Panc1 (cell line): Measurements from ENCODE around the gene FAF2. TPM values are rescaled to one million over a fixed set of nuclear protein-coding genes. Genes with fewer than 3 reads are reported as not detected.

Experiments used
- ATAC-seq: fragments of 200-7000 bp; cut with Tn5 transposase; 2 replicates; pipeline ENCODE4 v1.9.1; 2020; ENCODE audit warnings: mild to moderate bottlenecking, moderate library complexity
- BruUV-seq: library from RNA; stranded (reverse); fragments of 400-500 nt; replicated peaks from 2 replicates; lab custom pipeline; 2021; lab: Mats Ljungman, UMichigan
- CTCF ChIA-PET: fragments of 300-600 bp; sonication (Branson Sonifier 250); formaldehyde crosslinking; loops from one replicate; lab custom pipeline; 2022; ENCODE audit warnings: antibody characterized with exemption; lab: Charles Lee
- POLR2A ChIA-PET: fragments of 300-600 bp; sonication (Branson Sonifier 250); formaldehyde crosslinking; loops from one replicate; lab custom pipeline; 2022; ENCODE audit warnings: antibody characterized with exemption; lab: Charles Lee
- DNase-seq: peaks from one replicate; pipeline ENCODE4 v3.0.0-alpha.2; 2010; ENCODE audit warnings: low read depth, low spot score
- H3K27ac ChIP-seq: 2 replicates; pipeline ENCODE4 v1.5.1; 2011; ENCODE audit warnings: mild to moderate bottlenecking, low read length, inconsistent platforms
- H3K27me3 ChIP-seq: fragments of 200-500 bp; sonication (Bioruptor generic); 2 replicates; pipeline ENCODE4 v1.6.0; 2014; ENCODE audit warnings: low read length, inconsistent platforms; ENCODE audit not compliant: control insufficient read depth, insufficient read depth
- H3K36me3 ChIP-seq: fragments of 200-500 bp; sonication (Bioruptor generic); 2 replicates; pipeline ENCODE4 v1.5.1; 2014; ENCODE audit warnings: inconsistent platforms, mild to moderate bottlenecking, low read length, moderate library complexity; ENCODE audit not compliant: control insufficient read depth, insufficient read depth
- H3K4me1 ChIP-seq: 2 replicates; pipeline ENCODE4 v1.5.1; 2011; ENCODE audit warnings: inconsistent platforms, mild to moderate bottlenecking, low read length, moderate library complexity; ENCODE audit not compliant: control insufficient read depth, insufficient read depth
- H3K4me3 ChIP-seq, 2 experiments: 2 replicates each; pipeline ENCODE4 v1.5.1; 2011 to 2012; ENCODE audit warnings: low read depth in 2 of 2, low read length in 2 of 2, mild to moderate bottlenecking in 2 of 2, inconsistent platforms in 1 of 2, moderate library complexity in 1 of 2
- H3K9me3 ChIP-seq: fragments of 200-500 bp; sonication (Bioruptor generic); 2 replicates; pipeline ENCODE4 v1.5.1; 2014; ENCODE audit warnings: low read depth, mild to moderate bottlenecking, inconsistent platforms, low read length, moderate library complexity; ENCODE audit not compliant: control insufficient read depth, insufficient read depth
- CTCF ChIP-seq: fragments of 450-650 bp; IDR thresholded peaks from 2 replicates; pipeline ENCODE4 v1.5.1; 2017; ENCODE audit warnings: mild to moderate bottlenecking
- POLR2AphosphoS5 ChIP-seq: IDR thresholded peaks from 2 replicates; pipeline ENCODE4 v1.6.1; 2012; ENCODE audit warnings: mild to moderate bottlenecking, low read depth, low read length, moderate library complexity
- REST ChIP-seq, 2 experiments: IDR thresholded peaks; 2 replicates each; pipeline ENCODE4 v1.6.1; 2011 to 2012; ENCODE audit warnings: low read depth in 2 of 2, control low read depth in 1 of 2, low read length in 1 of 2, mild to moderate bottlenecking in 1 of 2, moderate library complexity in 1 of 2; ENCODE audit not compliant: insufficient read depth in 1 of 2
- SIN3A ChIP-seq: IDR thresholded peaks from 2 replicates; pipeline ENCODE4 v1.6.1; 2012; ENCODE audit warnings: low read depth, mild to moderate bottlenecking, low read length, moderate library complexity, borderline replicate concordance; ENCODE audit not compliant: insufficient read depth
- TCF7L2 ChIP-seq: IDR thresholded peaks from 2 replicates; pipeline ENCODE4 v1.6.1; 2011; ENCODE audit warnings: mild to moderate bottlenecking, low read depth, low read length, inconsistent platforms
- in situ Hi-C: cut with HindIII; loops from 2 replicates; pipeline ENCODE4 v1.10.0; 2016; ENCODE audit warnings: low sequenced_read_pairs, low pct_unique_long_range_greater_than_20kb
- intact Hi-C: fragments of 100-400 bp; cut with micrococcal nuclease; formaldehyde crosslinking; loops from one replicate; pipeline ENCODE4 v1.10.0; 2022; ENCODE audit not compliant: unreplicated experiment
- total RNA-seq: library from RNA; stranded (reverse); gene quantifications from one replicate; pipeline ENCODE4 v1.2.1, GENCODE V29; 2021; ENCODE audit not compliant: unreplicated experiment

The FAF2 gene
- total RNA-seq, 1 experiment from 2014 or later, result 86.6 TPM

GRCh38 chr5:176528301-176528700 is 80.1 kb downstream of the FAF2 start:
- BruUV-seq, result no TSS peak
- in situ Hi-C loops (no loop called here), intact Hi-C loops (no loop called here)
- Histone ChIP-seq H3K27ac (no peak overlapping the region), H3K36me3 (peaks cover 4% of the 10 kb centered on the region; the same call in 1 of the 2 replicates), H3K9me3 (no peaks in the 10 kb centered on the region), H3K27me3 (no peaks in the 10 kb centered on the region), H3K4me1 (peaks cover 21% of the 10 kb centered on the region), H3K4me3 (no peak overlapping the region)
- ChIA-PET POLR2A (no interaction called here), CTCF (interaction anchor here (0.7 kb wide), 1 partner anchor 38 kb away, joined by 5 read pairs; no protein-coding TSS in a partner anchor)
- ATAC-seq (no peak), DNase-seq (no peak)
- TF ChIP-seq REST (IDR thresholded peaks at IDR 0.05; ENCODE audit: insufficient read depth in 1 of 2, low read depth in 2 of 2, low read length in 1 of 2) (no peak), SIN3A (no peak), TCF7L2 (no peak), POLR2AphosphoS5 (no peak), CTCF (no peak)

- no TSS peak for BruUV-seq
Measured at GRCh38 chr5:176528761-176529115, 80.6 kb downstream of the FAF2 start.

More at GRCh38 chr5:176528761-176529115, 80.6 kb downstream of the FAF2 start:
- ChIA-PET CTCF (interaction anchor here (0.7 kb wide), 1 partner anchor 38 kb away, joined by 5 read pairs; no protein-coding TSS in a partner anchor), POLR2A (no interaction called here)
- no peak for ATAC-seq
- DNase-seq, result no peak
- Histone ChIP-seq H3K4me1 (peaks cover 25% of the 10 kb centered on the region), H3K27ac (no peak overlapping the region), H3K36me3 (peaks cover 4% of the 10 kb centered on the region; the same call in 1 of the 2 replicates), H3K4me3 (no peak overlapping the region), H3K9me3 (no peaks in the 10 kb centered on the region), H3K27me3 (no peaks in the 10 kb centered on the region)
- intact Hi-C loops, result no loop called here
- in situ Hi-C loops, result no loop called here
- no peak for TF ChIP-seq TCF7L2
- no peak for TF ChIP-seq SIN3A
- no peak for TF ChIP-seq POLR2AphosphoS5
- no peak for TF ChIP-seq REST (IDR thresholded peaks at IDR 0.05; ENCODE audit: insufficient read depth in 1 of 2, low read depth in 2 of 2, low read length in 1 of 2)
- no peak for TF ChIP-seq CTCF
